HEK293 (cell line): Measurements from ENCODE around the gene NRF1.
"Not testable (repeated sequence)": the region's sequence is repeated elsewhere in the genome, so short reads cannot be mapped to it uniquely, and the experiment has no call there.

Experiments used
- CTCF ChIA-PET: fragments of 350-600 bp; formaldehyde crosslinking; extraction: SDS; loops from one replicate; lab custom pipeline; 2021; ENCODE audit warnings: antibody characterized with exemption; lab: Yijun Ruan, JAX
- POLR2A ChIA-PET: fragments of 300-600 bp; formaldehyde crosslinking; extraction: SDS; loops from one replicate; lab custom pipeline; 2020; ENCODE audit warnings: antibody characterized with exemption, inconsistent platforms; lab: Yijun Ruan, JAX
- H3K27ac ChIP-seq: fragments of 200-500 bp; sonication (Bioruptor generic); 2 replicates; pipeline ENCODE4 v1.5.1; 2014; ENCODE audit warnings: low read depth, low read length, control low read depth, inconsistent platforms; ENCODE audit errors: extremely low read depth
- H3K36me3 ChIP-seq, 2 experiments: fragments of 200-500 bp in 1 of 2; sonication (Bioruptor generic) in 1 of 2; 1 replicate in 1 of 2; 2 replicates in 1 of 2; pipeline ENCODE4 v1.5.1; 2014 to 2017; ENCODE audit warnings: inconsistent platforms in 2 of 2, low read length in 2 of 2; ENCODE audit not compliant: control insufficient read depth in 2 of 2, insufficient read depth in 1 of 2
- H3K4me1 ChIP-seq: fragments of 200-500 bp; sonication (Bioruptor generic); 2 replicates; pipeline ENCODE4 v1.5.1; 2014; ENCODE audit warnings: mild to moderate bottlenecking, low read length, inconsistent platforms; ENCODE audit not compliant: control insufficient read depth, insufficient read depth
- H3K4me3 ChIP-seq: 2 replicates; pipeline ENCODE4 v1.5.1; 2011; ENCODE audit warnings: low read depth, mild to moderate bottlenecking, control low read depth, low read length, moderate library complexity
- H3K9me3 ChIP-seq: fragments of 200-500 bp; sonication (Bioruptor generic); 2 replicates; pipeline ENCODE4 v1.5.1; 2014; ENCODE audit warnings: low read depth, low read length, inconsistent platforms; ENCODE audit not compliant: control insufficient read depth, insufficient read depth
- CTCF ChIP-seq: fragments of 450-650 bp; formaldehyde crosslinking; IDR thresholded peaks from 2 replicates; pipeline ENCODE4 v1.5.1; 2016; ENCODE audit warnings: missing biosample characterization, missing genetic modification characterization
- GLIS1 ChIP-seq: fragments of 450-650 bp; formaldehyde crosslinking; IDR thresholded peaks from 2 replicates; pipeline ENCODE4 v1.5.1; 2016; ENCODE audit warnings: missing biosample characterization, missing genetic modification characterization
- KLF16 ChIP-seq: fragments of 450-650 bp; formaldehyde crosslinking; IDR thresholded peaks from 2 replicates; pipeline ENCODE4 v1.5.1; 2017; ENCODE audit warnings: missing biosample characterization, missing genetic modification characterization
- ZBTB49 ChIP-seq: fragments of 450-650 bp; formaldehyde crosslinking; IDR thresholded peaks from 2 replicates; pipeline ENCODE4 v1.5.1; 2016; ENCODE audit warnings: missing biosample characterization, missing genetic modification characterization, low read depth
- ZEB2 ChIP-seq: fragments of 450-650 bp; formaldehyde crosslinking; IDR thresholded peaks from 2 replicates; pipeline ENCODE4 v1.5.1; 2016; ENCODE audit warnings: missing biosample characterization, missing genetic modification characterization
- ZNF280D ChIP-seq: fragments of 450-650 bp; formaldehyde crosslinking; IDR thresholded peaks from 2 replicates; pipeline ENCODE4 v1.5.1; 2016; ENCODE audit warnings: missing biosample characterization, missing genetic modification characterization
- ZNF335 ChIP-seq: fragments of 450-650 bp; formaldehyde crosslinking; conservative IDR thresholded peaks from 2 replicates; pipeline ENCODE4 v1.5.1; 2016; ENCODE audit warnings: missing biosample characterization, missing genetic modification characterization
- ZNF37A ChIP-seq: fragments of 450-650 bp; IDR thresholded peaks from 2 replicates; pipeline ENCODE4 v1.5.1; 2018; ENCODE audit warnings: missing biosample characterization, missing genetic modification characterization
- ZNF488 ChIP-seq: fragments of 450-650 bp; formaldehyde crosslinking; IDR thresholded peaks from 2 replicates; pipeline ENCODE4 v1.5.1; 2016; ENCODE audit warnings: missing biosample characterization, missing genetic modification characterization
- ZNF600 ChIP-seq: fragments of 450-650 bp; formaldehyde crosslinking; IDR thresholded peaks from 2 replicates; pipeline ENCODE4 v1.5.1; 2016; ENCODE audit warnings: missing biosample characterization, missing genetic modification characterization
- ZNF654 ChIP-seq: fragments of 450-650 bp; formaldehyde crosslinking; IDR thresholded peaks from 2 replicates; pipeline ENCODE4 v1.5.1; 2016; ENCODE audit warnings: low read depth, missing biosample characterization, missing genetic modification characterization
- ZNF704 ChIP-seq: fragments of 450-650 bp; formaldehyde crosslinking; IDR thresholded peaks from 2 replicates; pipeline ENCODE4 v1.5.1; 2016; ENCODE audit warnings: missing biosample characterization, missing genetic modification characterization
- ZNF707 ChIP-seq: fragments of 450-650 bp; formaldehyde crosslinking; IDR thresholded peaks from 2 replicates; pipeline ENCODE4 v1.5.1; 2016; ENCODE audit warnings: missing biosample characterization, missing genetic modification characterization

Gene NRF1

GRCh38 chr7:129661645-129662182, 50.2 kb downstream of the NRF1 start:
- Histone ChIP-seq H3K36me3 (peaks cover 18 to 42% of the 10 kb centered on the region in 2 experiments; a peak in 2 of 3 replicates), H3K4me1 (no peaks in the 10 kb centered on the region), H3K27ac (no peak overlapping the region), H3K4me3 (no peak overlapping the region), H3K9me3 (no peaks in the 10 kb centered on the region)
- ChIA-PET CTCF (interaction anchor here (1.7 kb wide), 1 partner anchor 163 kb away, joined by 5 read pairs; no protein-coding TSS in a partner anchor), POLR2A (no interaction called here)
- TF ChIP-seq ZNF707 = peak; percentile 99
- TF ChIP-seq ZNF37A (tag by site-specific recombination) = no peak
- TF ChIP-seq ZNF280D = peak; percentile 34; the same call in 1 of the 2 replicates
- no peak for TF ChIP-seq ZNF704 (tag by site-specific recombination)

- H3K9me3 ChIP-seq, H3K4me3 ChIP-seq, POLR2A ChIA-PET, H3K4me1 ChIP-seq, H3K27ac ChIP-seq: not testable (repeated sequence)
- CTCF ChIA-PET = interaction anchor here (2.9 to 3.0 kb wide), 2 partner anchors 167 to 347 kb away, joined by 22 to 25 read pairs; no protein-coding TSS in a partner anchor
- peaks cover 8 to 28% of the 10 kb centered on the region in 2 experiments; a peak in 2 of 3 replicates for H3K36me3 ChIP-seq
Measured at GRCh38 chr7:129663240-129663639, 51.7 kb downstream of the NRF1 start.

GRCh38 chr7:129664029-129665012, 52.8 kb downstream of the NRF1 start:
- Histone ChIP-seq H3K4me1 (no peaks in the 10 kb centered on the region), H3K27ac (no peak overlapping the region), H3K36me3 (peaks cover 0 to 19% of the 10 kb centered on the region in 2 experiments; a peak in 2 of 3 replicates), H3K4me3 (no peak overlapping the region), H3K9me3 (no peaks in the 10 kb centered on the region)
- ChIA-PET CTCF (interaction anchor here (0.6 to 3.0 kb wide), 25 partner anchors 9 to 355 kb away, joined by 3 to 25 read pairs (median 3); no protein-coding TSS in a partner anchor), POLR2A (interaction anchor here (0.7 to 1.4 kb wide), 2 partner anchors 161 to 765 kb away, joined by 3 to 5 read pairs; no protein-coding TSS in a partner anchor)
- TF ChIP-seq ZNF654 (tag by site-specific recombination) (peak; percentile 72), ZEB2 (tag by site-specific recombination) (no peak), CTCF (tag by site-specific recombination) (peak; percentile 37; the same call in 1 of the 2 replicates)

GRCh38 chr7:129665013-129665401, 53.5 kb downstream of the NRF1 start:
- no peaks in the 10 kb centered on the region for H3K9me3 ChIP-seq
- ChIA-PET POLR2A (interaction anchor here (1.4 kb wide), 1 partner anchor 160 kb away, joined by 5 read pairs; no protein-coding TSS in a partner anchor), CTCF (interaction anchor here (0.6 to 3.0 kb wide), 22 partner anchors 8 to 346 kb away, joined by 3 to 25 read pairs (median 3); no protein-coding TSS in a partner anchor)
- peaks cover 0 to 12% of the 10 kb centered on the region in 2 experiments; a peak in 2 of 3 replicates for H3K36me3 ChIP-seq
- H3K4me3 ChIP-seq = no peak overlapping the region
- H3K27ac ChIP-seq = no peak overlapping the region
- H3K4me1 ChIP-seq = no peaks in the 10 kb centered on the region
- TF ChIP-seq KLF16 (no peak), ZNF488 (no peak), ZBTB49 (tag by site-specific recombination) (no peak), GLIS1 (tag by site-specific recombination) (peak; percentile 100), ZNF335 (peak; percentile 71), ZNF600 (tag by site-specific recombination) (peak; percentile 75)
